GM21825 (cell line): ENCODE data around the gene COPG1.
"Not testable (repeated sequence)": the region's sequence is repeated elsewhere in the genome, so short reads cannot be mapped to it uniquely, and the experiment has no call there.

Source experiments
- ATAC-seq: cut with Tn5 transposase; IDR thresholded peaks from one replicate; pipeline ENCODE4 v1.9.1; 2021; ENCODE audit warnings: mild to moderate bottlenecking, moderate library complexity; ENCODE audit not compliant: unreplicated experiment

The COPG1 gene

DNA sequence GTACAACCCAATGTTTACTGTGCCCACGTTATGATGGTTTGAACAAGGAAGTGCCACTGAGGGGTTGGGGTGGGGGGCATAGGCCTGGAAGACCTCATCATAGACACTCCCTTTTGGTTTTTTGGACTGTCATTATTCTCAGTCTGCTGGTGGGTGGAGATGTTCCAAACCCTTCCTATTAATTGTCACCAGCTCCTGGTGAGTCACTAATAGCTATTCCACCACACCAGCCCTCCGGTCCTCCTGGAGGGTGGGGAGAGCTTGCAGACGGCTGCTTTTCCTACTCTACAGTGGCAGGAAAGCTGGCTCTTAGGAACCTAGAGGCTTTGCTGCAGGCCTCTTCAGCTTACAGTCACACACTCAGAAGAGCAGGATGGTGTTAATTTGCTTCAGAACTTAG, 9.0 kb upstream of the COPG1 start:
- ATAC-seq = no peak

DNA sequence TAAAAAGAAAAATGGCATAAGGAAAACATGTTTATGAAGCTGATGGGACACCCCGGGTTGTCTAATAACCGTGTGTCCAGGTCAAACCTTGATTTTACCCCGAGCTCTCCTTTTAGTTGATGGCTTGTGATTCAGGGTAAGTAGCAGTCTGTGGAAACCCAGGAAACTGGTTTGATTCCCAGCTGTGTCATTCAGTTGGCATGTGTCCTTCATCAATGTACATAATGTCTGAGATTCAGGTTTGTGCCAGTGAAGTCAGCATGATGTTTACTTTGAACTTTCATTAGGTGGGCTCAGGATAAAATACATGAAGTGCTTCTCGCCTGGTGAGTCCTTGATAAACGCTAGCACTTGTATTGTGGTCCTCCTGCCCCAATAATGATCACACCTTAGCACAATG, 4.3 kb upstream of the COPG1 start:
- no peak for ATAC-seq

DNA sequence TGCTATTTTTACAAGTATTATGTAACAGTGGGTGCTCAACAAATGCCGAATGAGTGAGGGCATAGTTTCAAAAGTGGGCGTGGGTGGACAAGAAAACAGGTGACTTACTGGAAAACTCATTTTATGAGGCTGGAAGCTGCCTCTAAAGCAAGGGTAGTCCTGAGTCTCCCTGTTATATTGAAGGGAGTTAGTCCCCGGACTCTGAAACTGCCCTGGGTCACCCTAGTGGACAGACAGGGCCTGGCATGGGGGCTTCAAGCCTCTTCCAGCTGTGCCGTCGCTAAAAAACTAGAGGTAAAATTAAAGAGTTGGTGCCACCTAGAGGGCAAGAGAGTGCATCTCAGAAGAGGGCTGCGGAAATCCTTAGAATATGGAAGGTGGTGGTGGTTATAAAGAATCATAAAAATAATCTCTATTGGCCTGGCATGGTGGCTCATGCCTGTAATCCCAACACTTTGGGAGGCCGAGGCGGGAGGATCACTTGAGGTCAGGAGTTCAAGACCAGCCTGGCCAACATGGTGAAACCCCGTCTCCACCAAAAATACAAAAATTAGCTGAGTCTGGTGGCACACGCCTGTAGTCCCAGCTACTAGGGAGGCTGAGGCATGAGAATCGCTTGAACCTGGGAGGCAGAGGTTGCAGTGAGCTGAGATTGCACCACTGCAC, 3.6 kb upstream of the COPG1 start:
- peak; percentile 58 for ATAC-seq

DNA sequence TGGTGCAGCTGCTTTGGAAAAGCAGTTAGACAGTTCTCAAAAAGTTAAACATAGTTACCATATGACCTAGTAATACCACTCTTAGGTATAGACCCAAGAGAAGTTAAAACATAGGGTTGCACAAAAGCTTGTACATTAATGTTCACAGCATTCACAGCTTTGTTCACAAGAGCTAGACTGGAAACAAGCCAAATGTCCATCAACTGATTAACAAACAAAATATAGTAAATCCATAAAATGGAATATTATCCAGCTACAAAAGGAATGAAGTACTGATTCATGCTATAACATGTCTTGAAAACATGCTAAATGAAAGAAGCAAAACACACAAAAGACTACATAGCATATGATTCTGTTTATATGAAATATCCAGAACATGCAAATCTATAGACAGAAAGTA, 2.8 kb upstream of the COPG1 start:
- no peak for ATAC-seq

DNA sequence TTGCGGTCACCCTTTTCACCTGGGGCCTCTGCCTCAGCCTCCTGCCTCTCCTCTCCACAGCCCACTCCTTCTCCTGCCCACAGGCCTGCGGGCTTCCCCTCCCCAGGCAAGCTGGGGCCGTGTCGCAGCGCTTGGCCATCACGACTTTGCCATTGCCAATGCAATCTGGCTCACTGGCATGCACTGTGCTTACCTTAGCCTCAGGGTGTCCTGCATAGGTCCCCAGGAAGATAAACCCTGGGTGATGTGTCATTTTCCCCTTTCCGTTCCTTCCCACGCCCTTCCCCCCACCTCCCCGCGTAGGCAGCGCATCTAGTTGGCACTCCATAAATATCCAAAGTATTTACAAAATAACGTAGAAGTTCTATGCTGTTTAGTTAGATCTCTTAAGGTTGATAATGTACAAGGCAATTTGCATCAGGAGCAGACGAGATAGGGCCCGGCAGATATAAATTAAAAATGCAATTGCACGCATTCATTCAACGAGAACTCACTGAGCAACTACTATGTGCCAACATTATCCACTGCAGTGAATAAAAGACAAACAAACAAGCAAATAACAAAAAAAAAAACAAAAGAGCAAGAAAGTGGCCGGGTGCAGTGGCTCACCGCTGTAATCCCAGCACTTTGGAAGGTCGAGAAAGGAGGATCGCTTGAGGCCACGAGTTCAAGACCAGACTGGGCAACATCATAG, 973 bp upstream of the COPG1 start:
- ATAC-seq = no peak

DNA sequence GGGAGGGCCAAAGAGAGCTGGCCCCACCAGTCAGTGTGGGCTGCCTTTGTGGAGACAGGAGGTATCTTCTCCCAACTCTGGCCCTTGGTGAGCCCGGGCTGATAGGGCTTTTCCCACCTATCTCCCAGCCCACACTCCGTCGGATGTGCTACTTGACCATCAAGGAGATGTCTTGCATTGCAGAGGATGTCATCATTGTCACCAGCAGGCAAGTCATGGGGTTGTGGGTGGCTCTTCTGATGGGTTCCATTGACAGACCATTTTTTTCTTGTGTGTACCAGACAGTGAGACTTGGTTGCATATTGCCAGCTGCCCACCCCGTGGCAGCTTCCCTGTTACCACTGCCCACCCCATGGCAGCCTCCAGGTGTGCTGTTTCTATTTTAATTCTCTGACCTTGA, 3.3 kb downstream of the COPG1 start:
- ATAC-seq = no peak

DNA sequence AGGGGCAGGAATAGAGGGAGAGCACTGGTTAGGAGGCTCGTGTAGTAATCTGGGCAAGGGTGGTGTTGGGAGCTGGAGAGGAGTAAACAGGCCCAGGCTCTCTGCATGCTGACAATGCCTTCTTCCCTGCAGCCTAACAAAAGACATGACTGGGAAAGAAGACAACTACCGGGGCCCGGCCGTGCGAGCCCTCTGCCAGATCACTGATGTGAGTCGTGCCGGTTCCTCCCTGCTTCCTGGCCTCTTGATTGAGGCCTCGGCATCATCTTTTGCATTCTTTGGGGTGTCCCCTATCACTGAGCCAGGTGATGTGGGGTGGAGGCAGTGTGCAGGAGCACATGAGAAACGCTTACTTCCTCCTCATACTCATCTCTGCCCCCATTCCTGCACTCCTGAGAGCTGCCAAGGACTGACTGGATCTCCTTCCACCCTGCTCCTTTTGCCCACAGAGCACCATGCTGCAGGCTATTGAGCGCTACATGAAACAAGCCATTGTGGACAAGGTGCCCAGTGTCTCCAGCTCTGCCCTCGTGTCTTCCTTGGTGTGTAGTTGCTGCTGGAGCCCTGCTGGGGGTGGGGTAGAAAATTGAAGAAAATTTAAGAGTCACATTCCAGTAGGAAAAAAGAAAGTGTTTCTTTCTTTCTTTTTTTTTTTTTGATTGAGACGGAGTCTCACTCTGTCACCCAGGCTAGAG, 5.3 kb downstream of the COPG1 start:
- ATAC-seq = no peak

DNA sequence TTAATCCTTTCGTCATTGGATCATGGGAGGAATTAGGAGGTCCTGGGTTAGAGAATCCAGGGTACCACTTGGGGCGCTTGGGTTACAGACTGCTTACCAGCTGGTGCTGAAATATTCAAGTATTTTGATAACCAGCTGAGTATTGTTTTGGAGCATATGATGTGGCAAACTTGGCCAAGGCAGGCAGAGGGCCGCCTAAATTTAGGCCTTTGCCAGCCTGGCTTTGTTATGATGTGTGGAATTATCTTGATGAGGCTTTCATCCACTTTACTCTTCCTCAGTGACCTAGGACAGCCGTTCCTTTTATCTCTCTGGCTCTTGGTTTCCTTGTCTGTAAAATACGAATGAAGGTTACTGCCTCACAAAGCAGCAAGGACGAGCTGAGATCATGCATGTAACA, 6.9 kb downstream of the COPG1 start:
- no peak for ATAC-seq

DNA sequence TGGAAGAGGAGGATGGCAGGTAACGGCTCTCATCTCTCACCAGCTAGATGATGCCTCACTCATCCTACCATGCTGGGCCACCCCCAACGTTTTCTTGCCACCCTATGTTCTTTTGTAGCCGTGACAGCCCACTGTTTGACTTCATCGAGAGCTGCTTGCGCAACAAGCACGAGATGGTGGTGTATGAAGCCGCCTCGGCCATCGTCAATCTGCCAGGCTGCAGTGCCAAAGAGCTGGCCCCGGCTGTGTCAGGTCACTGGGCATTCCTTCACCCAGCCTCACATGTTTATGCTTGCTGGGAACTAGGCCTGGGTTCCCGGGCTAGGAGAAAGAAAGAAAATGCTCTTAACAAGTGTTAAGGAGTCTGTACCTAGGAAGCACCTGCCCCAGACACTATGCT, 8.2 kb downstream of the COPG1 start:
- ATAC-seq = no peak

DNA sequence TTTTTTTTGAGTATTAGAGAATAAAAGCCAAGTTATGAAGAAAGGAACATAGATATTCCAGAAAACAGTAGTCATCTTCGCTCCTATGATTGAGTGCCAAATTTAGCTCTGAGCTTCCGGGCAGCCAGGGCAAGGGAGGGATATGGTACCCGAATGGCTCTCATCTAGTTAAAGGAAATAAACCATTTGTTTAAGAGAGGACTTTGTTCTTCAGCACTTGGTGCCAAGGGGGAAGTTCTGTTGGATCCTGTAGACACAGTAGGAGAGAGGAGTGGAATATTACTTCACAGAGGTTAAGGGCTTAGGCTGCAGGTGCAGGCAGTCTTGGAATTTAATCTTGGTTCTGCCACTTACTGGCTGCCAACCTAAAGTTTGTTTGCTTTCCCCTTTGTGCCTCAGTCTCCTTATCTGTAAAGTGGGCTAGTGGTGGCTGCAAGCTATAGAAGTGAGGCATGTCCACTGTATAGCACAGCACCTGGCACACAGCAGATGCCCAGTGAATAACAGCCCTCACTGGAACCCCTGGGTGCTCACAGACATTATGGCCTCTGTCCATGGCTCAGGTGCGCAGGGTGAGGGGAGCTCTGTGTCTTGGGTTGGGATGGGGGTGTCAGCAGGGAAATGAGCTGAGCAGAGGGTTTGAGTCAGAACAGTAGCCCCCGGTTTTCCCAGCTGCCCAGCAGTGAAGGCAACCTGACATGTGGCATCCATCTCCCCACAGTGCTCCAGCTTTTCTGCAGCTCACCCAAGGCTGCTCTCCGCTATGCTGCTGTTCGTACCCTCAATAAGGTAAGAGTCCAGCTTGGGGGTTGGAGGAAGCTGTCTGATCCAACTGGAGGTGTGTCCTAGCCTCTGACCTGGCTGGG, 10.4 kb downstream of the COPG1 start:
- no peak for ATAC-seq

DNA sequence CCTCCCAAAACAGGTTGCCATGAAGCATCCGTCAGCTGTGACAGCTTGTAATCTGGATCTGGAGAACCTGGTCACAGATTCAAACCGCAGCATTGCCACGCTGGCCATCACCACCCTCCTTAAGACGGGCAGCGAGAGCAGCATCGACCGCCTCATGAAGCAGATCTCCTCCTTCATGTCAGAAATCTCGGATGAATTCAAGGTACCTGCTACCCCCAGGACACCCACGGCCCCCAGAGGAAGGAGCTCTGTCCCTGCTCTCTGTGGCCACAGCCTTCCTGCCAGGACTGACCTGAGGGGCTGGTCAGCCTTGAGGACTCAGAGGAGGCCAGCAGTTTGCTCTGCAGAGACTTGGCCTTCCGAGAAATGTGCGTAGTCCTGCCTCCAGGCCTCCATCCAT, 11.2 kb downstream of the COPG1 start:
- no peak for ATAC-seq

DNA sequence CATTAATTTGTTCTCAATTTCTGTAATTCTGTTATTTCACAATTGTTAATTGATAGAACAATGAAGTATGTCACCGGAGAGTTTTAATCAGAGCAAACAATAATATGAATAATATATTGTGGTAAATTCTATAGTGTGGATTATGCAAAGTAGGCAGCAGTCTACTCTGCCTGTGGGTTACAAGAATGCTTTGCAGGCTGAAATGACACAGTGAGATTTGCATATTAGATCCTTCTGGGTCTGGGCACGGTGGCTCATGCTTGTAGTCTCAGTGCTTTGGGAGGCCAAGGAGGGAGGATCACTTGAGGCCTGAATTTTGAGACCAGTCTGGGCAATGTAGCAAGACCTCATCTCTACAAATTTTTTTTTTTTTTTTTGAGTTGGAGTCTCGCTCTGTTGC, 12.5 kb downstream of the COPG1 start:
- ATAC-seq = no peak

DNA sequence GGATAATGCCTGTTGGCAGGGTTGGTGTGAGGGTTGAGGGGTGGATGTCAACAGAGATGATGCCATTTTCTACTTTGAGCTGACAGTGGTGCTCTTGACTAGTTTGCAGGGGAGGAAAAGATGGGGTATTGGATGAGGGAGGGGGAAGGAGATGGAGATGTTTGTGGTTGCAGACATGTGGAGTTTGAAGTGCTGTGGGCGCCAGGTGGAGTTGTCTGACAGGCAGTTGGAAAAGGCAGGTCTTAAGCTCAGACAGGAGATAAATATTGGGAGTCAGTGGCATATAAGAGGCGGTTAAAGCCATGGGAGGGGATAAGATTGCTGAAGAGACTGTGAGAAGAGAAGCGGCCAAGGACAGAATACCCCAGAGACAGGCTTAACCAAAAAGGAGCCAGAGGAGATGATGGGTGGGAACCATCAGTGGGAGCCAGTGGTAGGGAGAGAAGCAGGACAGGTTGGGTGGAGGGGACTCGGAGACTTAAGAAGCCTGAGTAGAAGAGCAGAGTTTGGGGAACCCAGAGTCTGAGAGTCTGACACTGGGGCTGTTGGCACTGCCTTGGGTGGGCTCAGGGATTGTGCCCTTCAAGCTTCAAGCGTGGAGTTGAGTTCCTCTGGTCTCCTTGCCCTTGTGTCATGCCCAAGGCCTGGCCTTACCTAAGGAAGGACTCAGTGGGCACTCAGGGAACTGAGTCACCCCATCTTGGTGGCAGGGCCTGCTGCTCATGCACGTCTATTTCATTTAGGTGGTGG, 13.9 kb downstream of the COPG1 start:
- ATAC-seq = no peak

DNA sequence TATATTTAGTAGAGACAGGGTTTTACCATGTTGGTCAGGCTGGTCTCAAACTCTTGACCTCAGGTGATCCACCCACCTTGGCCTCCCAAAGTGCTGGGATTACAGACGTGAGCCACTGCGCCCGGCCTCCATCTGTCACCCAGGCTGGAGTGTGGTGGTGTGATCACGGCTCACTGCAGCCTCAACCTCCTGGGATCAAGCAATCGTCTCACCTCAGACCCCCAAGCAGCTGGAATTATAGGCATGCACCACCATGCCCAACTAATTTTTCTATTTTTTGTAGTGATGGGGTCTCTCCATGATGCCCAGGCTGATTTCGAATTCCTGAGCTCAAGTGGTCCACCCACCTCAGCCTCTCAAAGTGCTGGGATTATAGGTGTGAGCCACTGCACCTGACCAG, 15.6 kb downstream of the COPG1 start:
- not testable (repeated sequence) for ATAC-seq

DNA sequence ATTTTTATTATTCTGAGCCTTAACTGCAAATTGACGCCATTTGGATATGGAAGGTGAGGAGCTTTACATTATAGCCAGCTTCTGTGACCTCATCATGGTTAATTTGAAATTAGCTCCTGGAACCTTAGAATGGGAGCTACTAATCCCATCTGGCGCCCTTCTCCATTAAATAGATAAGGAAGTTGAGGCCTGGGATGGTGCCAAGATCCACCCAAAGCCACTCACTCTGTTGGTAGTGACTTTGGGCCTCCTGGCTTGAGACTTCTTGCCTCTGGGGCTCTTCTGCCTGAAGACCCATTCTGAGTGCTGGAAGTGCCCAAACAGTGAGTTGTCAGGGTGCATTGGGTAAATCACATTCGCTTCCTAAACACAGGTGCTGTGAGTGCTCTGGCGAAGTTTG, 17.2 kb downstream of the COPG1 start:
- ATAC-seq = no peak

DNA sequence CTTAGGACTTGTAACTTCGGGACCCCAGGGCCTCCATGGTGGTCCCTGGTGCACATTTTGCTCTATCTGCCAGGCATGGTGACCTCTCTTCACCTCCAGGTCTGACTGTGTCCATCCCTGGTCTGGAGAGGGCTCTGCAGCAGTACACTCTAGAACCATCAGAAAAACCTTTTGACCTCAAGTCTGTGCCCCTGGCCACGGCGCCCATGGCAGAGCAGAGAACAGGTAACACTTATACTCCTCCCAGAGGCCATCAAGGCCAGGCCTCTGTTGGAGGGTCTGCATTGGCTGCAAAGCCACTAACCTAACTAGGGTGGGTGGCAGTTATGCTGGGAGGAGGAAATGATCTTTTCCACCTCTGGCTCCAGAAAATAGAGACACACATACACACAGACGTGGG, 19.0 kb downstream of the COPG1 start:
- no peak for ATAC-seq

DNA sequence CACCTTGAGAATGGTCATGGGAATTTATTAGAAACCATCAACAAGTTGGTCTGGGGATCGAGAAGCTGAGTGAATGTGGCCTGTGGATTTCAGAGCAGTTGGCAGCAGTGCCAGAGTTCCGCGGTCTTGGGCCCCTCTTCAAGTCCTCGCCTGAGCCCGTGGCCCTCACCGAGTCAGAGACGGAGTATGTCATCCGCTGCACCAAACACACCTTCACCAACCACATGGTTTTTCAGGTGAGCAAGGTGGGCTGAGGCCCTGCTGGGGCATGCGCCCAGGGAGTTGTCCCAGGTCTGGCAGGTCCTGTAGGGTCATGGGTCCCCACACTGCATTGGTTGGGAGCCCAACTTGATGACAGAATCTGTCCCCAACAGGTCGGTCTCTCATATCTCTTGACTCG, 22.3 kb downstream of the COPG1 start:
- no peak for ATAC-seq

DNA sequence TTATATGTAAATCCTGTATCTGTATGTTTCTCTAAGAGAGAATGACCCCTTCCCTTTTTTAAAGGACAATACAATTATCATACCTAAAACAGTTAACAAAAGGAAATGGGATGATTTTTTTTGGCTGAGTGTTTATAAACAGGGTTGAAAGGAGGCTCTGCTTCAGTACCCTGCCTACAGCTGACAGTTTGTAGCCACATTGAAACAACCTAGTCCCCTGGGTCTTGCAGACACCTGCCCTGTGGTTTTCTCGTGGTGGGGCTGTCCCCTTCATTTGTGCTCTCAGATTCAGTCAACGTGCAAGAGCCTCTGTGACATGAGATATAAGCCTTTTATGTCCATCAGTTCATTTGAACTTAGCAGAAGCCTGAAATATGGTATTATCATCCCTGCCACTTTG, 27.0 kb downstream of the COPG1 start:
- peak; percentile 74 for ATAC-seq

DNA sequence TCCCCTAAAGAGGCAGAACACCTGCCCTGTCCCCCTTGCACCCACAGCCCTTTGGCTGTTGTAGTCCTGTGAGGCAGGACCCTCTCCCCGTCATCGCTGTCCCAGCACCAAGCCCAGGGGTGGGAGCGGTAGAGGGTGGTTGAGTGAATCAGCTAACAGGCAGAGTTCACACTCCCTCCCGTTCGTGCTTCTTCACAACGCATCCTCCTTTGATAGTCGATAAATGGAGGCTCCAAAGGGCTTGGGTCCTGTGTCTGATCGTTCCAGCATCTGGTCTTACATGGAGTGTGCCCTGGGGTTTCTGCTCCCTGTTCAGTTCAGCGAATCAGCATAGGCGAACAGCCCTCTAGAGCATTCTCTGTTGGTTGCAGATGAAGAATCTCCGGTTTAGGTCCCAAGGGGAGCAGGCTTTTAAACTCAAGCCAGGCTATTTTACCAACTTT, 28.4 kb downstream of the COPG1 start:
- no peak for ATAC-seq

DNA sequence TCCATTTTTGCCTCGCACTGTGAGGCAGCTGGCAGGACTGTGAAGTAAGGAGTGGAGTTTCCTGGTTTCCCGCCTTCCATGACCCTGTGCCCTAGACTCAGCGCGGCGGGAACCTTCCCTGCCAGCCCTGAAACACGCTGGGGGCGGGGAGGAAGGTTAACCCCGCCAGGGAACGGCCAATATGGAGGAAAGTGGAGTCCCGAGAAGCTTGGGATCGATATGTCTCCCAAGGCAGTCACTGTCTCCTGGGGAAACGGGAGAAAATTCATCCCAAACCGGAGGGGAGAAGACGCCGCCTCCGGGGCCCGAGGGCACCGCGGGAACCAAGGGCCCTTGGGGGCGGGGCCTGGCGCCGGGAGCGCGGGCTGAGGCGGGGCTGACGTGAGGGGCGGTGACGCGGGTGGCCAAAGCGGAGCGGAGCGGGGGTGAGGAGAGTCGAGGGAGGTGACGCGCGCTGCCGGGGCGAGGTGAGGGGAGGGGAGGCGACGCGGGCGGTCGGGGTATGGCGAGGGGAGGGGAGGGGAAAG, 29.1 kb downstream of the COPG1 start, which contains the start of gene HMCES:
TSS of gene HMCES (plus strand) at position 432 of the 527 bp plus-strand sequence. CDS start 863 bp downstream, outside the sequence.
- ATAC-seq = peak; percentile 45
